ENCODE measurements around the gene DAZAP1.

The DAZAP1 gene

GRCh38 chr19:1460033-1460995, 52.9 kb downstream of the DAZAP1 start:
- DNase-seq, result no peak

- DNase-seq, result no peak
Measured at GRCh38 chr19:1461862-1462261, 54.5 kb downstream of the DAZAP1 start.

GRCh38 chr19:1465191-1466016, 58.0 kb downstream of the DAZAP1 start:
- peak; percentile 39 for DNase-seq

- DNase-seq, result no peak
Measured at GRCh38 chr19:1466018-1466460, 58.7 kb downstream of the DAZAP1 start.

GRCh38 chr19:1466461-1467214, 59.3 kb downstream of the DAZAP1 start:
- DNase-seq, result no peak

- no peak for DNase-seq
Measured at GRCh38 chr19:1467215-1467489, 59.8 kb downstream of the DAZAP1 start.

GRCh38 chr19:1467490-1468273, 60.3 kb downstream of the DAZAP1 start:
- DNase-seq, result no peak

GRCh38 chr19:1468274-1468820, 61.0 kb downstream of the DAZAP1 start:
- no peak for DNase-seq

- DNase-seq, result no peak
Measured at GRCh38 chr19:1468821-1469254, 61.5 kb downstream of the DAZAP1 start.

GRCh38 chr19:1469255-1470054, 62.1 kb downstream of the DAZAP1 start:
- no peak for DNase-seq

- no peak for DNase-seq
Measured at GRCh38 chr19:1470055-1470304, 62.6 kb downstream of the DAZAP1 start.

- DNase-seq, result no peak
Measured at GRCh38 chr19:1470305-1471009, 63.1 kb downstream of the DAZAP1 start.

GRCh38 chr19:1471010-1471514, 63.7 kb downstream of the DAZAP1 start:
- DNase-seq, result no peak

- DNase-seq, result no peak
Measured at GRCh38 chr19:1471515-1472160, 64.3 kb downstream of the DAZAP1 start.

GRCh38 chr19:1472231-1473084, 65.1 kb downstream of the DAZAP1 start:
- no peak for DNase-seq

GRCh38 chr19:1473085-1473851, 65.9 kb downstream of the DAZAP1 start:
- no peak for DNase-seq

- DNase-seq, result no peak
Measured at GRCh38 chr19:1474011-1474764, 66.8 kb downstream of the DAZAP1 start.
